Neural crest cell (in vitro differentiated cells): ENCODE data around the gene VAMP2. TPM values are rescaled to one million over a fixed set of nuclear protein-coding genes. Genes with fewer than 3 reads are reported as not detected.

Experiments
- DNase-seq: peaks from one replicate; pipeline ENCODE4 v3.0.0; 2021; ENCODE audit warnings: low read depth, mixed read lengths, low spot score
- H3K27ac Mint-ChIP-seq: one replicate; pipeline ENCODE4 v1.8.0; 2021; ENCODE audit warnings: mild to moderate bottlenecking, mixed read lengths; ENCODE audit not compliant: unreplicated experiment
- H3K27me3 Mint-ChIP-seq: 2 replicates; pipeline ENCODE4 v1.8.0; 2021; ENCODE audit warnings: low read depth, mild to moderate bottlenecking, mixed read lengths
- H3K36me3 Mint-ChIP-seq: 2 replicates; pipeline ENCODE4 v1.8.0; 2021; ENCODE audit warnings: low read depth, mild to moderate bottlenecking, mixed read lengths
- H3K4me1 Mint-ChIP-seq: 2 replicates; pipeline ENCODE4 v1.8.0; 2021; ENCODE audit warnings: mixed read lengths
- H3K4me3 Mint-ChIP-seq: one replicate; pipeline ENCODE4 v1.8.0; 2021; ENCODE audit warnings: mild to moderate bottlenecking, mixed read lengths
- H3K9me3 Mint-ChIP-seq: 2 replicates; pipeline ENCODE4 v1.8.0; 2021; ENCODE audit warnings: mixed read lengths
- CTCF ChIP-seq: fragments of 200-600 bp; sonication (generic); conservative IDR thresholded peaks from 2 replicates; pipeline ENCODE4 v1.5.0; 2021; ENCODE audit warnings: antibody characterized with exemption, mild to moderate bottlenecking
- total RNA-seq: library from RNA; stranded (reverse); gene quantifications from 2 replicates; pipeline ENCODE4 v1.2.1, GENCODE V29; 2021

Gene VAMP2
- total RNA-seq, 1 donor from 2014 or later: 49.7 TPM

GRCh38 chr17:8131844-8132441, 30.8 kb downstream of the VAMP2 start:
- peak overlapping the region; percentile 15 for H3K4me3 Mint-ChIP-seq
- no peaks in the 10 kb centered on the region for H3K36me3 Mint-ChIP-seq
- H3K9me3 Mint-ChIP-seq: no peaks in the 10 kb centered on the region
- H3K4me1 Mint-ChIP-seq: peaks cover 10% of the 10 kb centered on the region
- no peak overlapping the region for H3K27ac Mint-ChIP-seq
- H3K27me3 Mint-ChIP-seq: peaks cover 37% of the 10 kb centered on the region
- no peak for TF ChIP-seq CTCF
- no peak for DNase-seq

GRCh38 chr17:8128125-8128784, 34.5 kb downstream of the VAMP2 start:
- DNase-seq: no peak
- no peak for TF ChIP-seq CTCF
- Mint-ChIP-seq H3K9me3 (no peaks in the 10 kb centered on the region), H3K27me3 (peaks cover 69% of the 10 kb centered on the region), H3K4me3 (peak overlapping the region; percentile 42), H3K36me3 (no peaks in the 10 kb centered on the region), H3K27ac (no peak overlapping the region), H3K4me1 (peaks cover 38% of the 10 kb centered on the region)

DNA sequence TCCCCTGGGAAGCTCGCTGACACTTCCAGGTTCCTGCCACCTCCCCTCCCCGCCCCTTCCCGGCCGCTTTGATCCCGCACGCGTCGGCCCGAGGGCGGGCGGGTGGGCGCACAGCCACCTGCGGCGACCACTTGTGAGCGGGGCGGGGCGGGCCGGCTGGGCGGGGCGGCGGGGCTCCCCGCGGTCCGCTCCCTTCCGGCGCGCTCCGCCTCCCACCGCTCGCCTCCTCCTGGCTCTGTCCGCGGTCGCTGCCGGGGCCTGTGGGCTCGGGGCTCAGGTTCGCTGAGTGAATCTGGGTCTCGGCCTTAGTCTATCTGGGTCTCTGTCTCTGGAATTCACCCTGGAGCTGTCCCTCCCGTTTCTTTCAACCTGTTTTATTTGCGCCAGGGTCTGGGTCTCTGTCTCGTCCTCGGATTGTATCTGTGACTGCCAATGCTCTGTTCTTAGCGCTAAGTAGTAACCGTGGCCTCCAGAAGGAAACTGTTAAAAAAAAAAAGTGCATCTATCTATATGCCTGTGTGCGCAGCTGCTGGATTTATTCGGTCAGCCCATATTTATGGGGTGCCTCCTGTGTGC, 36.2 kb downstream of the VAMP2 start:
- H3K9me3 Mint-ChIP-seq: no peaks in the 10 kb centered on the region
- no peak overlapping the region for H3K27ac Mint-ChIP-seq
- peak overlapping the region; percentile 90 for H3K4me3 Mint-ChIP-seq
- peaks cover 82% of the 10 kb centered on the region for H3K27me3 Mint-ChIP-seq
- DNase-seq: peak; percentile 30
- H3K4me1 Mint-ChIP-seq: peaks cover 45% of the 10 kb centered on the region
- TF ChIP-seq CTCF: peak; percentile 15
- no peaks in the 10 kb centered on the region for H3K36me3 Mint-ChIP-seq

DNA sequence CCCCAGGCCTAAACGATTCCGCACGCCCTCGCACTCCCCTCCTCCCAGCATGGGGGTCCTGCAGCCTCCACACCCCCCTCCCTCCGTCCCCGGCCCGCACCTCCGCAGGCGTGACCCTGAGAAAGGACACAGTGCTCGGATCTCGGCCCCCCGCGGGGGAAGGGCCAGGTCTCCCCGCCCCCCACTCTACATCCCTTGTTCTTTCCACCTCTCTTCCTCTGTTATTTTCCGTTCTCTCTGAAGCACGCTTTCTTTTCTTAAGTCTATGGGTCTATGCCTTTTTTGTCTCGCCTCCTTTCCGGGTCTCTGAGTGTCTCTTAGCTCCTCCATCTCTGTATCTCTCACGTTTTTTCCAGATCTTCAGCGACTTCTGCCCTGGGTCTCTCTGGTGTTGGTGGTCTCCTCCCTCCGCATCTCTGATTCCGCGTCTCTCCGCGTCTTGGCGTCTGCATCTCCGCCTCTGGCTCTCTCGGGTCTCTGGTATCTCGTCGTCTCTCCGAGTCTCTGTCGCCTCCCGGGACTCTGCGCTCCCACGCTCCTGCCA, 36.7 kb downstream of the VAMP2 start:
- no peaks in the 10 kb centered on the region for H3K9me3 Mint-ChIP-seq
- TF ChIP-seq CTCF: no peak
- H3K36me3 Mint-ChIP-seq: no peaks in the 10 kb centered on the region
- peaks cover 82% of the 10 kb centered on the region for H3K27me3 Mint-ChIP-seq
- H3K27ac Mint-ChIP-seq: no peak overlapping the region
- H3K4me1 Mint-ChIP-seq: peaks cover 47% of the 10 kb centered on the region
- peak; percentile 27 for DNase-seq
- peak overlapping the region; percentile 88 for H3K4me3 Mint-ChIP-seq

- peaks cover 89% of the 10 kb centered on the region for H3K27me3 Mint-ChIP-seq
- peak overlapping the region; percentile 88 for H3K4me3 Mint-ChIP-seq
- H3K9me3 Mint-ChIP-seq: no peaks in the 10 kb centered on the region
- H3K27ac Mint-ChIP-seq: no peak overlapping the region
- peak; percentile 93 for DNase-seq
- H3K4me1 Mint-ChIP-seq: peaks cover 54% of the 10 kb centered on the region
- peaks cover 2% of the 10 kb centered on the region for H3K36me3 Mint-ChIP-seq
- TF ChIP-seq CTCF: no peak
These were observed 37.4 kb downstream of the VAMP2 start for GRCh38 chr17:8125154-8125946.
